Dendritic cell treated with granulocyte-macrophage colony-stimulating factor and Interleukin-4, amounts not matched to agents 40 ng/mL and 50 ng/mL, for 4 days (primary cell): ENCODE measurements around the gene RPAIN.
A peak's percentile ranks its signal among the peaks of the same experiment; 100 is the strongest.
"Not testable (repeated sequence)": the region's sequence is repeated elsewhere in the genome, so short reads cannot be mapped to it uniquely, and the experiment has no call there.

Experiments
- H3K27ac Mint-ChIP-seq: one replicate; pipeline ENCODE4 v1.8.0; 2022; ENCODE audit warnings: mild to moderate bottlenecking, mixed read lengths
- H3K27me3 Mint-ChIP-seq: one replicate; pipeline ENCODE4 v1.8.0; 2022; ENCODE audit warnings: mild to moderate bottlenecking, mixed read lengths
- H3K36me3 Mint-ChIP-seq: one replicate; pipeline ENCODE4 v1.8.0; 2022; ENCODE audit warnings: low read depth, mixed read lengths
- H3K4me1 Mint-ChIP-seq: one replicate; pipeline ENCODE4 v1.8.0; 2022; ENCODE audit warnings: low read depth, mixed read lengths
- H3K4me3 Mint-ChIP-seq: one replicate; pipeline ENCODE4 v1.8.0; 2022; ENCODE audit warnings: mild to moderate bottlenecking, moderate library complexity, mixed read lengths
- H3K9me3 Mint-ChIP-seq: one replicate; pipeline ENCODE4 v1.8.0; 2022; ENCODE audit warnings: mixed read lengths
- intact Hi-C: fragments of 100-400 bp; cut with micrococcal nuclease; formaldehyde crosslinking; loops from one replicate; pipeline ENCODE4 v1.15.0; 2022

RPAIN gene

GRCh38 chr17:5413682-5414081 is 6.3 kb upstream of the RPAIN start:
- Mint-ChIP-seq H3K27me3 (no peaks in the 10 kb centered on the region), H3K4me3 (no peak overlapping the region), H3K27ac (no peak overlapping the region), H3K4me1 (peaks cover 5% of the 10 kb centered on the region), H3K9me3 (no peaks in the 10 kb centered on the region), H3K36me3 (peaks cover 56% of the 10 kb centered on the region)
- intact Hi-C loops: no loop called here

GRCh38 chr17:5416901-5417300 is 3.1 kb upstream of the RPAIN start:
- no peaks in the 10 kb centered on the region for H3K9me3 Mint-ChIP-seq
- intact Hi-C loops: no loop called here
- H3K36me3 Mint-ChIP-seq: peaks cover 74% of the 10 kb centered on the region
- H3K27ac Mint-ChIP-seq: no peak overlapping the region
- no peak overlapping the region for H3K4me3 Mint-ChIP-seq
- H3K27me3 Mint-ChIP-seq: no peaks in the 10 kb centered on the region
- H3K4me1 Mint-ChIP-seq: peaks cover 15% of the 10 kb centered on the region

GRCh38 chr17:5418858-5419355 is 1.1 kb upstream of the RPAIN start:
- Mint-ChIP-seq H3K36me3 (peaks cover 74% of the 10 kb centered on the region), H3K27ac (peak overlapping the region; percentile 93), H3K27me3 (no peaks in the 10 kb centered on the region), H3K4me3 (peak overlapping the region; percentile 100), H3K9me3 (no peaks in the 10 kb centered on the region), H3K4me1 (peaks cover 11% of the 10 kb centered on the region)
- intact Hi-C loops: loop anchor here (1.0 kb wide), 2 partner anchors 20 to 67 kb away; partner anchors contain the start of genes C1QBP, DERL2 and MIS12

- peaks cover 11% of the 10 kb centered on the region for H3K4me1 Mint-ChIP-seq
Observed at GRCh38 chr17:5419356-5419958, 525 bp upstream of the RPAIN start, which contains the start of gene NUP88. TSS of gene NUP88 (minus strand) at chr17:5419662. CDS start at chr17:5419650, 12 bp downstream.

GRCh38 chr17:5422505-5422904 is 2.5 kb downstream of the RPAIN start:
- H3K27ac Mint-ChIP-seq: no peak overlapping the region
- intact Hi-C loops: no loop called here
- no peak overlapping the region for H3K4me3 Mint-ChIP-seq
- H3K4me1 Mint-ChIP-seq: peaks cover 11% of the 10 kb centered on the region
- no peaks in the 10 kb centered on the region for H3K9me3 Mint-ChIP-seq
- peaks cover 80% of the 10 kb centered on the region for H3K36me3 Mint-ChIP-seq
- no peaks in the 10 kb centered on the region for H3K27me3 Mint-ChIP-seq

More at GRCh38 chr17:5419356-5419958, 525 bp upstream of the RPAIN start, which contains the start of gene NUP88:
- peak within 1 kb of the TSS; percentile 93 for H3K27ac Mint-ChIP-seq
- intact Hi-C loops: loop anchor here (1.0 kb wide), 2 partner anchors 20 to 67 kb away; partner anchors contain the start of genes C1QBP, DERL2 and MIS12
- no peaks in the 10 kb centered on the region for H3K27me3 Mint-ChIP-seq
- peaks cover 74% of the 10 kb centered on the region for H3K36me3 Mint-ChIP-seq
- no peaks in the 10 kb centered on the region for H3K9me3 Mint-ChIP-seq
- peak within 1 kb of the TSS; percentile 100 for H3K4me3 Mint-ChIP-seq

GRCh38 chr17:5424909-5425308 is 4.9 kb downstream of the RPAIN start:
- no peak overlapping the region for H3K4me3 Mint-ChIP-seq
- H3K9me3 Mint-ChIP-seq: no peaks in the 10 kb centered on the region
- peaks cover 89% of the 10 kb centered on the region for H3K36me3 Mint-ChIP-seq
- intact Hi-C loops: no loop called here
- H3K27ac Mint-ChIP-seq: no peak overlapping the region
- H3K27me3 Mint-ChIP-seq: no peaks in the 10 kb centered on the region
- peaks cover 21% of the 10 kb centered on the region for H3K4me1 Mint-ChIP-seq

GRCh38 chr17:5425826-5426225 is 5.8 kb downstream of the RPAIN start:
- no peak overlapping the region for H3K4me3 Mint-ChIP-seq
- H3K4me1 Mint-ChIP-seq: peaks cover 21% of the 10 kb centered on the region
- peaks cover 98% of the 10 kb centered on the region for H3K36me3 Mint-ChIP-seq
- intact Hi-C loops: no loop called here
- no peaks in the 10 kb centered on the region for H3K27me3 Mint-ChIP-seq
- H3K27ac Mint-ChIP-seq: no peak overlapping the region
- no peaks in the 10 kb centered on the region for H3K9me3 Mint-ChIP-seq

GRCh38 chr17:5429191-5429887 is 9.4 kb downstream of the RPAIN start:
- Mint-ChIP-seq H3K27ac (no peak overlapping the region), H3K4me3 (no peak overlapping the region), H3K36me3 (peaks cover 98% of the 10 kb centered on the region)

GRCh38 chr17:5430413-5430999 is 10.5 kb downstream of the RPAIN start:
- Mint-ChIP-seq H3K9me3 (no peaks in the 10 kb centered on the region), H3K27ac (no peak overlapping the region), H3K36me3 (peaks cover 98% of the 10 kb centered on the region), H3K27me3 (no peaks in the 10 kb centered on the region), H3K4me1 (peaks cover 15% of the 10 kb centered on the region), H3K4me3 (no peak overlapping the region)
- intact Hi-C loops: no loop called here

More at GRCh38 chr17:5429191-5429887, 9.4 kb downstream of the RPAIN start:
- Mint-ChIP-seq H3K9me3 (no peaks in the 10 kb centered on the region), H3K27me3 (no peaks in the 10 kb centered on the region), H3K4me1 (peaks cover 10% of the 10 kb centered on the region)
- intact Hi-C loops: no loop called here

GRCh38 chr17:5431234-5431633 is 11.3 kb downstream of the RPAIN start:
- H3K27ac Mint-ChIP-seq, intact Hi-C loops, H3K27me3 Mint-ChIP-seq, H3K9me3 Mint-ChIP-seq, H3K4me3 Mint-ChIP-seq: not testable (repeated sequence)
- Mint-ChIP-seq H3K36me3 (peaks cover 93% of the 10 kb centered on the region), H3K4me1 (peaks cover 17% of the 10 kb centered on the region)

GRCh38 chr17:5431949-5432556 is 12.1 kb downstream of the RPAIN start:
- Mint-ChIP-seq H3K27me3 (no peaks in the 10 kb centered on the region), H3K4me3 (no peak overlapping the region), H3K27ac (no peak overlapping the region), H3K9me3 (no peaks in the 10 kb centered on the region), H3K36me3 (peaks cover 93% of the 10 kb centered on the region), H3K4me1 (peaks cover 25% of the 10 kb centered on the region)
- intact Hi-C loops: no loop called here

GRCh38 chr17:5434984-5435383 is 15.0 kb downstream of the RPAIN start:
- peaks cover 75% of the 10 kb centered on the region for H3K36me3 Mint-ChIP-seq
- intact Hi-C loops: no loop called here
- H3K4me3 Mint-ChIP-seq: no peak overlapping the region
- peaks cover 34% of the 10 kb centered on the region for H3K4me1 Mint-ChIP-seq
- H3K9me3 Mint-ChIP-seq: no peaks in the 10 kb centered on the region
- H3K27ac Mint-ChIP-seq: no peak overlapping the region
- no peaks in the 10 kb centered on the region for H3K27me3 Mint-ChIP-seq

- H3K4me3 Mint-ChIP-seq, H3K9me3 Mint-ChIP-seq: not testable (repeated sequence)
- peaks cover 35% of the 10 kb centered on the region for H3K4me1 Mint-ChIP-seq
Observed at GRCh38 chr17:5435781-5436315, 15.9 kb downstream of the RPAIN start.

More at GRCh38 chr17:5435781-5436315, 15.9 kb downstream of the RPAIN start:
- H3K27me3 Mint-ChIP-seq, intact Hi-C loops: not testable (repeated sequence)
- Mint-ChIP-seq H3K27ac (peak overlapping the region; percentile 70), H3K36me3 (peaks cover 66% of the 10 kb centered on the region)
